Activated CD8-positive, alpha-beta memory T cell treated with anti-CD3 and anti-CD28 coated beads for 48 hours (primary cell): ENCODE results near the gene SIL1.
"Not testable (repeated sequence)": the region's sequence is repeated elsewhere in the genome, so short reads cannot be mapped to it uniquely, and the experiment has no call there.

Experiments used
- DNase-seq, 3 experiments: peaks; one replicate each; pipeline ENCODE4 v3.0.0-alpha.2; 2020; ENCODE audit warnings: low read depth in 2 of 3, low spot score in 2 of 3

The SIL1 gene

GRCh38 chr5:138927979-138928378 lies 270.2 kb downstream of the SIL1 start:
- DNase-seq, result no peak

- no peak for DNase-seq
Measured at GRCh38 chr5:138927544-138927943, 270.6 kb downstream of the SIL1 start.

- DNase-seq, result no peak
Measured at GRCh38 chr5:138926688-138927448, 271.3 kb downstream of the SIL1 start.

- no peak for DNase-seq
Measured at GRCh38 chr5:138926257-138926656, 271.9 kb downstream of the SIL1 start.

GRCh38 chr5:138925090-138925635 lies 273.0 kb downstream of the SIL1 start:
- DNase-seq, result no peak

- DNase-seq, result no peak
Measured at GRCh38 chr5:138922494-138922893, 275.7 kb downstream of the SIL1 start.

GRCh38 chr5:138921362-138921761 lies 276.8 kb downstream of the SIL1 start:
- not testable (repeated sequence) for DNase-seq

- no peak for DNase-seq
Measured at GRCh38 chr5:138920181-138920580, 278.0 kb downstream of the SIL1 start.

GRCh38 chr5:138918686-138919085 lies 279.5 kb downstream of the SIL1 start:
- DNase-seq, result no peak

- no peak for DNase-seq
Measured at GRCh38 chr5:138914338-138914737, 283.8 kb downstream of the SIL1 start.

- no peak for DNase-seq
Measured at GRCh38 chr5:138913773-138914172, 284.4 kb downstream of the SIL1 start.

GRCh38 chr5:138912093-138912492 lies 286.1 kb downstream of the SIL1 start:
- no peak for DNase-seq

GRCh38 chr5:138911441-138911840 lies 286.7 kb downstream of the SIL1 start:
- DNase-seq, result no peak

GRCh38 chr5:138910546-138911185 lies 287.5 kb downstream of the SIL1 start:
- DNase-seq, result no peak

GRCh38 chr5:138909734-138910133 lies 288.4 kb downstream of the SIL1 start:
- no peak for DNase-seq

- DNase-seq, result no peak
Measured at GRCh38 chr5:138905541-138905940, 292.6 kb downstream of the SIL1 start.

- DNase-seq, result no peak
Measured at GRCh38 chr5:138903130-138903775, 294.9 kb downstream of the SIL1 start.

GRCh38 chr5:138901716-138902115 lies 296.5 kb downstream of the SIL1 start:
- DNase-seq, result no peak

GRCh38 chr5:138900281-138900965 lies 297.7 kb downstream of the SIL1 start:
- no peak for DNase-seq

GRCh38 chr5:138898742-138899141 lies 299.4 kb downstream of the SIL1 start:
- DNase-seq, result no peak

- no peak for DNase-seq
Measured at GRCh38 chr5:138898299-138898698, 299.9 kb downstream of the SIL1 start.
